Neural progenitor cell (in vitro differentiated cells): ENCODE results near the gene SEZ6L.

Experiments
- EZH2 ChIP-seq: fragments of 200-600 bp; sonication (generic); IDR thresholded peaks from 2 replicates; pipeline ENCODE4 v1.6.1; 2017; ENCODE audit warnings: antibody characterized with exemption, mild to moderate bottlenecking, moderate library complexity
- TF ChIP-seq, protein P1 (sequence below): fragments of 200-600 bp; sonication (generic); IDR thresholded peaks from 2 replicates; pipeline ENCODE4 v1.5.1; 2017; ENCODE audit warnings: antibody characterized with exemption, mild to moderate bottlenecking

DNA sequence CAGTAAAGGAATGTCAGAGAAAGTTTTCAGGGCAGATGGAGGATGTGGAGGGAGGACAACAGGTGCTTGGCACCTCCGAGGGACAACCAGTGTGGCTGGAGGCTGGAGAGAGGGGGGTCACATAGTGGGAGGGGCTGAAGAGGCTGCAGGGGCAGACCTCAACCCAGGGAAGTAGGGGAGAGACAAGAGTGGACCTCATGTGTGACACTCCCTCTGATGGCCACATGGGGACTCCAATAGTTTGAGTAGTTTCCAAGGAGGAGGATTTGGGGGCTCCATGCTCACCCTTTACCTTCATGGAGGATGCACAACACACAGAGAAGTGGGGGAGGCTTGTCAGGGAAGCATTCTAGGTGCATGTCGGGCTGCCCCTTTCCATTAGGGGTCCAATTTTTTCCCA lies 224.7 kb downstream of the SEZ6L start:
- TF ChIP-seq, protein P1, sequence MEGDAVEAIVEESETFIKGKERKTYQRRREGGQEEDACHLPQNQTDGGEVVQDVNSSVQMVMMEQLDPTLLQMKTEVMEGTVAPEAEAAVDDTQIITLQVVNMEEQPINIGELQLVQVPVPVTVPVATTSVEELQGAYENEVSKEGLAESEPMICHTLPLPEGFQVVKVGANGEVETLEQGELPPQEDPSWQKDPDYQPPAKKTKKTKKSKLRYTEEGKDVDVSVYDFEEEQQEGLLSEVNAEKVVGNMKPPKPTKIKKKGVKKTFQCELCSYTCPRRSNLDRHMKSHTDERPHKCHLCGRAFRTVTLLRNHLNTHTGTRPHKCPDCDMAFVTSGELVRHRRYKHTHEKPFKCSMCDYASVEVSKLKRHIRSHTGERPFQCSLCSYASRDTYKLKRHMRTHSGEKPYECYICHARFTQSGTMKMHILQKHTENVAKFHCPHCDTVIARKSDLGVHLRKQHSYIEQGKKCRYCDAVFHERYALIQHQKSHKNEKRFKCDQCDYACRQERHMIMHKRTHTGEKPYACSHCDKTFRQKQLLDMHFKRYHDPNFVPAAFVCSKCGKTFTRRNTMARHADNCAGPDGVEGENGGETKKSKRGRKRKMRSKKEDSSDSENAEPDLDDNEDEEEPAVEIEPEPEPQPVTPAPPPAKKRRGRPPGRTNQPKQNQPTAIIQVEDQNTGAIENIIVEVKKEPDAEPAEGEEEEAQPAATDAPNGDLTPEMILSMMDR, result peak; percentile 22
- TF ChIP-seq EZH2, result no peak
